Kidney epithelial cell (primary cell): Measurements from ENCODE around the gene WSCD1. TPM values are rescaled to one million over a fixed set of nuclear protein-coding genes. Genes with fewer than 3 reads are reported as not detected.

Experiments used
- DNase-seq: peaks from one replicate; pipeline ENCODE4 v3.0.0-alpha.2; 2010; ENCODE audit warnings: low read depth
- H3K27me3 ChIP-seq: 2 replicates; pipeline ENCODE4 v1.6.0; 2011; ENCODE audit warnings: low read length; ENCODE audit not compliant: control insufficient read depth, insufficient read depth
- H3K36me3 ChIP-seq: 2 replicates; pipeline ENCODE4 v1.5.1; 2011; ENCODE audit warnings: low read length; ENCODE audit not compliant: control insufficient read depth, insufficient read depth
- H3K4me3 ChIP-seq: 2 replicates; pipeline ENCODE4 v1.5.1; 2011; ENCODE audit warnings: low read depth, mild to moderate bottlenecking, control low read depth, low read length
- CTCF ChIP-seq: IDR thresholded peaks from 2 replicates; pipeline ENCODE4 v1.5.1; 2011; ENCODE audit warnings: mild to moderate bottlenecking, moderate library complexity, low read length, control low read depth, inconsistent platforms; ENCODE audit not compliant: insufficient read depth, poor library complexity, severe bottlenecking
- total RNA-seq: library from RNA; depleted of rRNA; stranded (reverse); fragments of >200 nt; gene quantifications from 2 replicates; pipeline ENCODE4 v1.2.3, GENCODE V29; 2015

The WSCD1 gene
- total RNA-seq, 1 donor from 2014 or later = 21.4 TPM

- Histone ChIP-seq H3K36me3 (no peaks in the 10 kb centered on the region), H3K4me3 (no peak overlapping the region), H3K27me3 (no peaks in the 10 kb centered on the region)
- DNase-seq = no peak
- TF ChIP-seq CTCF = no peak
Observed at GRCh38 chr17:6172642-6173330, 102.6 kb downstream of the WSCD1 start.

- Histone ChIP-seq H3K4me3 (no peak overlapping the region), H3K27me3 (no peaks in the 10 kb centered on the region)
- no peak for TF ChIP-seq CTCF
Observed at GRCh38 chr17:6173653-6174052, 103.5 kb downstream of the WSCD1 start.

More at GRCh38 chr17:6173653-6174052, 103.5 kb downstream of the WSCD1 start:
- DNase-seq = no peak
- no peaks in the 10 kb centered on the region for H3K36me3 ChIP-seq
